A549 (cell line): ENCODE results near the gene GPSM1. TPM values are rescaled to one million over a fixed set of nuclear protein-coding genes. Genes with fewer than 3 reads are reported as not detected.

Experiments used
- ATAC-seq, 2 experiments: fragments of 200-7000 bp in 1 of 2; fragments of >200 bp in 1 of 2; cut with Nextera tagmentation in 1 of 2; cut with Tn5 transposase in 1 of 2; 3 replicates each; pipeline versions ENCODE4 v1.8.0 to v1.9.1; 2018 to 2020; ENCODE audit warnings: mild to moderate bottlenecking in 1 of 2, moderate library complexity in 1 of 2
- CTCF ChIA-PET: fragments of 300-600 bp; sonication (Branson Sonifier 250); formaldehyde crosslinking; extraction: SDS; loops from one replicate; lab custom pipeline; 2021; ENCODE audit warnings: antibody characterized with exemption, inconsistent platforms; lab: Yijun Ruan, JAX
- POLR2A ChIA-PET: fragments of 350-600 bp; formaldehyde crosslinking; extraction: SDS; loops from one replicate; lab custom pipeline; 2021; ENCODE audit warnings: antibody characterized with exemption, inconsistent platforms; lab: Yijun Ruan, JAX
- DNase-seq, 2 experiments: peaks; one replicate each; pipeline versions ENCODE4 v3.0.0 to v3.0.0-alpha.2; 2011 to 2016; ENCODE audit warnings: low read depth in 1 of 2, low spot score in 1 of 2
- FAIRE-seq: peaks from 2 replicates; lab custom pipeline; 2011; peaks lifted over from hg19 to GRCh38; lab: Jason Lieb, UNC
- H3K27ac ChIP-seq, 2 experiments: fragments of >200 bp; sonication (Bioruptor Twin); formaldehyde crosslinking; 3 replicates each; pipeline ENCODE4 v1.5.1; 2016 to 2017
- H3K4me1 ChIP-seq: fragments of >200 bp; sonication (Bioruptor Twin); formaldehyde crosslinking; 3 replicates; pipeline ENCODE4 v1.6.1; 2016
- H3K4me2 ChIP-seq: fragments of >200 bp; sonication (Bioruptor Twin); formaldehyde crosslinking; 3 replicates; pipeline ENCODE4 v1.6.1; 2016
- H3K4me3 ChIP-seq: fragments of >200 bp; sonication (Bioruptor Twin); formaldehyde crosslinking; 3 replicates; pipeline ENCODE4 v1.5.1; 2016
- H3K9me3 ChIP-seq: fragments of >200 bp; sonication (Bioruptor Twin); formaldehyde crosslinking; 3 replicates; pipeline ENCODE4 v1.6.1; 2016
- BHLHE40 ChIP-seq: IDR thresholded peaks from 2 replicates; pipeline ENCODE4 v1.6.1; 2012; ENCODE audit warnings: low read depth, low read length, inconsistent platforms
- CBX2 ChIP-seq: fragments of 200-600 bp; sonication (generic); IDR thresholded peaks from 2 replicates; pipeline ENCODE4 v1.6.1; 2016; ENCODE audit warnings: low read depth, mild to moderate bottlenecking, borderline replicate concordance
- CBX8 ChIP-seq: fragments of 200-600 bp; sonication (generic); IDR thresholded peaks from 2 replicates; pipeline ENCODE4 v1.6.1; 2016
- CEBPB ChIP-seq, 2 experiments: fragments of >200 bp in 1 of 2; sonication (Bioruptor Twin) in 1 of 2; formaldehyde crosslinking in 1 of 2; IDR thresholded peaks; 2 replicates each; pipeline ENCODE4 v1.6.1; 2012 to 2016
- CHD2 ChIP-seq: fragments of 150-350 bp; IDR thresholded peaks from 2 replicates; pipeline ENCODE4 v1.6.1; 2014; ENCODE audit warnings: low read length; ENCODE audit not compliant: partially characterized antibody
- CHD4 ChIP-seq: fragments of 200-600 bp; sonication (generic); IDR thresholded peaks from 2 replicates; pipeline ENCODE4 v1.6.1; 2016; ENCODE audit warnings: antibody characterized with exemption, mild to moderate bottlenecking, borderline replicate concordance
- CTCF ChIP-seq: fragments of >200 bp; sonication (Bioruptor Twin); formaldehyde crosslinking; IDR thresholded peaks from 3 replicates; pipeline ENCODE4 v1.5.1; 2016
- FOSB ChIP-seq: fragments of 250-450 bp; sonication (Bioruptor Pico); IDR thresholded peaks from 2 replicates; pipeline ENCODE4 v1.5.0; 2020; ENCODE audit warnings: mild to moderate bottlenecking, moderate library complexity
- FOXS1 ChIP-seq: fragments of 250-450 bp; sonication (Bioruptor Pico); IDR thresholded peaks from 2 replicates; pipeline ENCODE4 v1.5.0; 2020; ENCODE audit warnings: mild to moderate bottlenecking, moderate library complexity
- GATA3 ChIP-seq: IDR thresholded peaks from 2 replicates; pipeline ENCODE4 v1.6.1; 2012; ENCODE audit warnings: borderline replicate concordance
- HEYL ChIP-seq: fragments of 250-450 bp; sonication (Bioruptor Pico); IDR thresholded peaks from 2 replicates; pipeline ENCODE4 v1.8.0; 2021; ENCODE audit warnings: mild to moderate bottlenecking, moderate library complexity
- HMGXB4 ChIP-seq: fragments of 250-450 bp; sonication (Bioruptor Pico); IDR thresholded peaks from 2 replicates; pipeline ENCODE4 v1.5.0; 2021; ENCODE audit warnings: mild to moderate bottlenecking, moderate library complexity, borderline replicate concordance
- HOXB13 ChIP-seq: fragments of 250-450 bp; sonication (Bioruptor Pico); IDR thresholded peaks from 2 replicates; pipeline ENCODE4 v1.5.0; 2020; ENCODE audit warnings: low read depth, mild to moderate bottlenecking, moderate library complexity
- JUN ChIP-seq, 2 experiments: fragments of >200 bp; sonication (Bioruptor Twin); formaldehyde crosslinking; IDR thresholded peaks; 2 replicates in 1 of 2; 3 replicates in 1 of 2; pipeline ENCODE4 v1.6.1; 2016 to 2017
- MAX ChIP-seq: IDR thresholded peaks from 2 replicates; pipeline ENCODE4 v1.6.1; 2012
- MYC ChIP-seq: IDR thresholded peaks from 2 replicates; pipeline ENCODE4 v1.6.1; 2012; ENCODE audit warnings: mild to moderate bottlenecking, inconsistent platforms, low read length, improper control_type of control experiment, borderline replicate concordance
- RAD21 ChIP-seq, 2 experiments: fragments of >200 bp in 1 of 2; sonication (Bioruptor Twin) in 1 of 2; formaldehyde crosslinking in 1 of 2; IDR thresholded peaks in 1 of 2; conservative IDR thresholded peaks in 1 of 2; 2 replicates in 1 of 2; 3 replicates in 1 of 2; pipeline ENCODE4 v1.6.1; 2012 to 2018; ENCODE audit warnings: inconsistent platforms in 1 of 2
- RCOR1 ChIP-seq: fragments of 150-350 bp; IDR thresholded peaks from 2 replicates; pipeline ENCODE4 v1.6.1; 2014; ENCODE audit warnings: antibody characterized with exemption, low read length, low read depth
- RFX5 ChIP-seq: fragments of 450-650 bp; IDR thresholded peaks from 2 replicates; pipeline ENCODE4 v1.7.1; 2014; ENCODE audit warnings: antibody characterized with exemption, mild to moderate bottlenecking, moderate library complexity
- SREBF2 ChIP-seq: fragments of 450-650 bp; IDR thresholded peaks from 2 replicates; pipeline ENCODE4 v1.6.1; 2014; ENCODE audit warnings: mild to moderate bottlenecking, moderate library complexity
- TFCP2L1 ChIP-seq: fragments of 250-450 bp; sonication (Bioruptor Pico); IDR thresholded peaks from 2 replicates; pipeline ENCODE4 v1.5.0; 2021; ENCODE audit warnings: mild to moderate bottlenecking
- USF2 ChIP-seq: fragments of 450-650 bp; IDR thresholded peaks from 2 replicates; pipeline ENCODE4 v1.6.1; 2014; ENCODE audit warnings: antibody characterized with exemption
- ZC3H11A ChIP-seq: fragments of 450-650 bp; IDR thresholded peaks from 2 replicates; pipeline ENCODE4 v1.6.1; 2014; ENCODE audit warnings: antibody characterized with exemption, mild to moderate bottlenecking
- ZFP36 ChIP-seq: fragments of 450-650 bp; IDR thresholded peaks from 2 replicates; pipeline ENCODE4 v1.6.1; 2014; ENCODE audit warnings: borderline replicate concordance; ENCODE audit not compliant: partially characterized antibody
- WGBS: methylation state at CpG from one replicate; pipeline ENCODE4 v1.1.6; 2017; ENCODE audit errors: missing lambda C conversion rate; 5-methylcytosine and 5-hydroxymethylcytosine counted together
- polyA plus RNA-seq, 4 experiments: library from polyadenylated mRNA; depleted of rRNA in 3 of 4; stranded (reverse); fragments of >200 nt; fragmentation: RNase III in 1 of 4; extraction: RNeasy Plus Mini Kit Qiagen cat#74134 plus additional on column Dnase treatment in 1 of 4; gene quantifications; 2 replicates in 3 of 4; 3 replicates in 1 of 4; pipeline ENCODE4 v1.2.3, GENCODE V29; 2011 to 2017
- TF ChIP-seq, protein P1 (sequence below): fragments of >200 bp; sonication (Bioruptor Twin); formaldehyde crosslinking; IDR thresholded peaks from 2 replicates; pipeline ENCODE4 v1.6.1; 2016

Gene GPSM1
- polyA plus RNA-seq, 2 of the 4 experiments (the other 2 are of a cell fraction): 2.1 to 8.8 TPM

- ChIA-PET CTCF (interaction anchor here (0.7 to 3.2 kb wide), 4 partner anchors 10 to 137 kb away, joined by 3 to 12 read pairs (median 4); partner anchors contain the start of gene SNAPC4), POLR2A (no interaction called here)
Measured at GRCh38 chr9:136355616-136356557, 28.5 kb downstream of the GPSM1 start.

DNA sequence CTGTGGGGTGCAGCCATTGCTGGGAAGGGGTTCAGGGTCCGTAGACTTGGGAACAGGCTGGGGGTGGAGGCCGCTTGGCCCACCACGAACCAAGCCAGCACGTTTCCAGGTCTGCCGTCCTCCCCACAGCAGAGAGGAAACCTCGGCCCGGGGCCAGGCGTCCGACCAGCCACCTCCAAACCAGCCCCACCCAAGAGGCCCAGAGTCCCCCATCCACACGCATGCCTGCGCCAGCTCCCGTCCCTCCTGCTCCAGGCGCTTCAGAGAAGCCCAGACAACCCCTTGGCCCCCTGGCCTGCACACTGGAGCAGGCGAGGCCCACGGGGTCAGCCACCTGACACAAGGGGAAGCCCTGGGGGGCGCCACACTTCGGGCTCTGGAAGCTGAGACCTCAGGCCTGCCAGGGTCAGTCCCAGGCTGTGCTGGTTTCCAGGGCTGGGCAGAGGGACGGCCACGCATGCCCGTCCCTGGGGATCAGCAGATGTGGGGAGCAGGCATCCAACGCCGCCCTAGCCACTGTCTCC is 29.9 kb downstream of the GPSM1 start:
- H3K4me3 ChIP-seq: no peak overlapping the region
- 93% methylated on average over 18 of the region's 22 CpGs for WGBS
- H3K4me1 ChIP-seq: peaks cover 27% of the 10 kb centered on the region
- ATAC-seq: no peak
- ChIA-PET POLR2A (no interaction called here), CTCF (interaction anchor here (1.0 to 3.2 kb wide), 3 partner anchors 12 to 31 kb away, joined by 3 to 12 read pairs (median 5); no protein-coding TSS in a partner anchor)
- H3K4me2 ChIP-seq: no peak overlapping the region
- no peaks in the 10 kb centered on the region for H3K9me3 ChIP-seq
- no peak for TF ChIP-seq RFX5
- TF ChIP-seq CHD4: no peak
- TF ChIP-seq, protein P1, sequence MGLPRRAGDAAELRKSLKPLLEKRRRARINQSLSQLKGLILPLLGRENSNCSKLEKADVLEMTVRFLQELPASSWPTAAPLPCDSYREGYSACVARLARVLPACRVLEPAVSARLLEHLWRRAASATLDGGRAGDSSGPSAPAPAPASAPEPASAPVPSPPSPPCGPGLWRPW: no peak
- TF ChIP-seq HOXB13: no peak
- no peak for TF ChIP-seq HEYL
- TF ChIP-seq GATA3: no peak
- no peak for TF ChIP-seq ZC3H11A
- no peak for TF ChIP-seq MAX
- no peak for TF ChIP-seq TFCP2L1 (CRISPR knock-in tag)
- TF ChIP-seq CTCF: no peak
- no peak for TF ChIP-seq JUN (IDR thresholded peaks at IDR 0.05)
- H3K27ac ChIP-seq: no peak overlapping the region
- no peak for DNase-seq
- FAIRE-seq: no peak

More at GRCh38 chr9:136355616-136356557, 28.5 kb downstream of the GPSM1 start:
- 71% methylated on average over 32 of the region's 54 CpGs for WGBS
- Histone ChIP-seq H3K27ac (peak overlapping the region in 1 of 2 experiments; percentile 57; a peak in 3 of 6 replicates), H3K4me3 (no peak overlapping the region), H3K9me3 (no peaks in the 10 kb centered on the region), H3K4me1 (peaks cover 27% of the 10 kb centered on the region), H3K4me2 (peak overlapping the region; percentile 66)
- TF ChIP-seq SREBF2 (no peak), RFX5 (no peak), CEBPB (IDR thresholded peaks at IDR 0.05) (no peak), HMGXB4 (no peak), GATA3 (no peak), USF2 (no peak), RAD21 (conservative IDR thresholded peaks at IDR 0.05 in 1 of 2, IDR thresholded peaks at IDR 0.05 in 1 of 2) (no peak), ZC3H11A (no peak), FOSB (CRISPR knock-in tag) (no peak), CBX2 (no peak), FOXS1 (CRISPR knock-in tag) (no peak), ZFP36 (no peak), MYC (no peak), BHLHE40 (no peak), CHD2 (no peak), CBX8 (no peak), TFCP2L1 (CRISPR knock-in tag) (no peak), RCOR1 (no peak)
- TF ChIP-seq, protein P1: no peak
- ATAC-seq: no peak
- no peak for DNase-seq
- FAIRE-seq: no peak
